Hematopoietic multipotent progenitor cell treated with erythropoietin and hydrocortisone succinate and interleukin-3 and kit ligand, for 15 days (in vitro differentiated cells): ENCODE measurements around the gene UGCG.
A peak's percentile ranks its signal among the peaks of the same experiment; 100 is the strongest.
"Not testable (repeated sequence)": the region's sequence is repeated elsewhere in the genome, so short reads cannot be mapped to it uniquely, and the experiment has no call there.

Source experiments
- DNase-seq: peaks from one replicate; pipeline ENCODE4 v3.0.0-alpha.2; 2015; ENCODE audit warnings: low spot score

The UGCG gene

GRCh38 chr9:111895996-111896941 lies at the start of gene UGCG:
Gene UGCG (plus strand): TSS chr9:111896814. CDS start chr9:111897216, 402 bp downstream.
- DNase-seq, result peak; percentile 90

- DNase-seq, result no peak
Observed at GRCh38 chr9:111851553-111851952, 45.1 kb upstream of the UGCG start.

GRCh38 chr9:111852291-111852690 lies 44.3 kb upstream of the UGCG start:
- no peak for DNase-seq

- DNase-seq, result no peak
Observed at GRCh38 chr9:111853450-111853827, 43.2 kb upstream of the UGCG start.

GRCh38 chr9:111854799-111855198 lies 41.8 kb upstream of the UGCG start:
- DNase-seq, result no peak

GRCh38 chr9:111857555-111858211 lies 38.9 kb upstream of the UGCG start:
- DNase-seq, result no peak

- no peak for DNase-seq
Observed at GRCh38 chr9:111860443-111860842, 36.2 kb upstream of the UGCG start.

- no peak for DNase-seq
Observed at GRCh38 chr9:111863636-111864035, 33.0 kb upstream of the UGCG start.

GRCh38 chr9:111866976-111867375 lies 29.6 kb upstream of the UGCG start:
- no peak for DNase-seq

GRCh38 chr9:111868475-111868874 lies 28.1 kb upstream of the UGCG start:
- no peak for DNase-seq

- no peak for DNase-seq
Observed at GRCh38 chr9:111870774-111871498, 25.7 kb upstream of the UGCG start.

- DNase-seq, result no peak
Observed at GRCh38 chr9:111871499-111871855, 25.1 kb upstream of the UGCG start.

GRCh38 chr9:111872886-111873285 lies 23.7 kb upstream of the UGCG start:
- no peak for DNase-seq

- DNase-seq, result no peak
Observed at GRCh38 chr9:111873901-111874300, 22.7 kb upstream of the UGCG start.

GRCh38 chr9:111874500-111874899 lies 22.1 kb upstream of the UGCG start:
- DNase-seq, result no peak

- not testable (repeated sequence) for DNase-seq
Observed at GRCh38 chr9:111875291-111875690, 21.3 kb upstream of the UGCG start.

GRCh38 chr9:111875691-111876090 lies 20.9 kb upstream of the UGCG start:
- DNase-seq, result not testable (repeated sequence)

GRCh38 chr9:111876179-111876578 lies 20.4 kb upstream of the UGCG start:
- DNase-seq, result no peak

- no peak for DNase-seq
Observed at GRCh38 chr9:111877420-111877819, 19.2 kb upstream of the UGCG start.

- no peak for DNase-seq
Observed at GRCh38 chr9:111878946-111879345, 17.7 kb upstream of the UGCG start.

GRCh38 chr9:111886983-111887718 lies 9.5 kb upstream of the UGCG start:
- no peak for DNase-seq

- DNase-seq, result no peak
Observed at GRCh38 chr9:111890334-111890733, 6.3 kb upstream of the UGCG start.
